ENCODE measurements around the gene CDC42EP4. TPM values are rescaled to one million over a fixed set of nuclear protein-coding genes. Genes with fewer than 3 reads are reported as not detected.

CDC42EP4 gene
- total and polyA plus RNA-seq, 2 experiments from 2014 or later, result 17.9 to 24.9 TPM

DNA sequence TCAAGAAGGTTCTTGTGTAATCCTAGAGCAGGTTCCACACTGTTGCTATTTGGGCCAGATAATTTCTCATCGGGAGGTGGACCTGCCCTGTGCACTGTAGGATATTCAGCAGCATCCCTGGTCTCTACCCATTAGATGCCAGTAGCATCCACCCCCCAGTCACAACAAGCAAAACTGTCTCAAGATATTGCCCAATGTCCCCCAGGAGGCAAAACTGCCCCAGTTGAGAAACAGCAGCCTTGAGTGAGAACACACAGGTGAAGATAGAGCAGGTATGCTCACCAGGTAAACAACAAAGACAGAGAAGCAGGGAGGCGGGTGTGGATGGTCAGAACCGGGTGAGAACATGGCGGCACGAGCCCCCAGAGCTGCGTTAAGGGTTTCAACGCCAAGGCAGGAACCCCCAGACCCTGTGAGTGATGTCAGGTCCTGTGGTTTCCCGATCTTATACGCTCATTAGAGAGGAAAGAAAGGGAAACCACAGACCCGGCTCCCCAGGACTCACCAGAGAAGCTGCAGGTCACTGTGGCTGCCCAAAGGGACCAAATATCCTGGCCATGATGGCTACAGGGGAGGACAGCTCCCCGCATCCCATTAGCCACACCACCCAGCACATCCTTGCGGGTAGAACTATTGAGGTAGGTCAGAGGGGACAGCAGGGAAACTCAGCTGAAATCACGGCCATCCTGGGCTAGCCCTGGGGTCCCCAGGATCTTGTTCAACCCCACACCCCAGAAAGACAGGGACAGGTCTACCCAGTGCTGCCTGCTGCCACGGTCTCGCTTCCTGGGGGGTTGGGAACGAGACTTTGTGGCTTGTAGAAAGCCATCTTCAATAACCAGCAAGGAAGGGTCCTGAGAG, 21.2 kb downstream of the CDC42EP4 start:
- TF ChIP-seq, protein P1, sequence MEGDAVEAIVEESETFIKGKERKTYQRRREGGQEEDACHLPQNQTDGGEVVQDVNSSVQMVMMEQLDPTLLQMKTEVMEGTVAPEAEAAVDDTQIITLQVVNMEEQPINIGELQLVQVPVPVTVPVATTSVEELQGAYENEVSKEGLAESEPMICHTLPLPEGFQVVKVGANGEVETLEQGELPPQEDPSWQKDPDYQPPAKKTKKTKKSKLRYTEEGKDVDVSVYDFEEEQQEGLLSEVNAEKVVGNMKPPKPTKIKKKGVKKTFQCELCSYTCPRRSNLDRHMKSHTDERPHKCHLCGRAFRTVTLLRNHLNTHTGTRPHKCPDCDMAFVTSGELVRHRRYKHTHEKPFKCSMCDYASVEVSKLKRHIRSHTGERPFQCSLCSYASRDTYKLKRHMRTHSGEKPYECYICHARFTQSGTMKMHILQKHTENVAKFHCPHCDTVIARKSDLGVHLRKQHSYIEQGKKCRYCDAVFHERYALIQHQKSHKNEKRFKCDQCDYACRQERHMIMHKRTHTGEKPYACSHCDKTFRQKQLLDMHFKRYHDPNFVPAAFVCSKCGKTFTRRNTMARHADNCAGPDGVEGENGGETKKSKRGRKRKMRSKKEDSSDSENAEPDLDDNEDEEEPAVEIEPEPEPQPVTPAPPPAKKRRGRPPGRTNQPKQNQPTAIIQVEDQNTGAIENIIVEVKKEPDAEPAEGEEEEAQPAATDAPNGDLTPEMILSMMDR (IDR thresholded peaks at IDR 0.05; ENCODE audit: low read depth, low read length), result no peak
- Histone ChIP-seq H3K36me3 (no peaks in the 10 kb centered on the region), H3K4me3 (no peak overlapping the region), H3K27ac (peak overlapping the region; percentile 43), H3K9me3 (ENCODE audit: low read depth) (no peaks in the 10 kb centered on the region), H3K4me1 (ENCODE audit: low read depth) (peaks cover 17% of the 10 kb centered on the region), H3K27me3 (no peaks in the 10 kb centered on the region)
- no peak for DNase-seq (ENCODE audit: low read depth in 1 of 2, low spot score in 1 of 2)

DNA sequence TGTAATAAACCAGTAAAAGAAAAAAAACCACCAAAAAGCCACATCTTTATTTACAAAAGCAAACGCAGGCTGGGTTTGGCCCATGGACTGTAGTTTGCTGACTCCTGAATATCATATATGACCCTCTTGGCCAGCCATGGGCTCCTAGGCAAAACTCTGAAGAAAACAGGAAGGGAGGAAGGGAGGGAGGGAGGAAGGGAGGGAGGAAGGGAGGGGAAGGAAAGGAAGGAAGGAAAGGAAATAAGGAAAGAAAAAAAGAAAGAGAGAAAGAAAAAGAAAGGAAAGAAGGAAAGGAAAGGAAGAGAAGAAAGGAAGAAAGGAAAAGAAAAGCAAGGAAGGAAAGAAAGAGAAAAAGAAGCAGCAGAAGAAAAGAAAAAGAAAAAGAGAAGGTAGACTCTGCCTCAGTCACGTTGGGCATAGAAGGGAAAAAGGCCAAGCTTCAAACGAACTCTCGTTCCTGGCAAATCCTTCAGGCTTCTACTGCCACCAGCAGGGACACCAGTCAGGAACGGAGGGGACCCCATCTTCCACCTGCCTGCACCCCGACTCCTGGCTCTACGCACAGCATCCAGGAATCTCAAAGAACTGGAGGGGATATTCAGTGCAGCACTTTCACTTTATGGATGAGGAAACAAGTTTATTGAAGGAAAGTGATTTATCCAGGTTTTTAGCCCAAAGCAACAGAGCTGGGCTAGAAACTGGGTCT, 22.1 kb downstream of the CDC42EP4 start:
- no peaks in the 10 kb centered on the region for H3K9me3 ChIP-seq (ENCODE audit: low read depth)
- peaks cover 17% of the 10 kb centered on the region for H3K4me1 ChIP-seq (ENCODE audit: low read depth)
- TF ChIP-seq, protein P1 (IDR thresholded peaks at IDR 0.05; ENCODE audit: low read depth, low read length), result no peak
- H3K36me3 ChIP-seq, result no peaks in the 10 kb centered on the region
- DNase-seq (ENCODE audit: low read depth in 1 of 2, low spot score in 1 of 2), result no peak
- H3K4me3 ChIP-seq, result no peak overlapping the region
- H3K27me3 ChIP-seq, result no peaks in the 10 kb centered on the region
- H3K27ac ChIP-seq, result no peak overlapping the region

DNA sequence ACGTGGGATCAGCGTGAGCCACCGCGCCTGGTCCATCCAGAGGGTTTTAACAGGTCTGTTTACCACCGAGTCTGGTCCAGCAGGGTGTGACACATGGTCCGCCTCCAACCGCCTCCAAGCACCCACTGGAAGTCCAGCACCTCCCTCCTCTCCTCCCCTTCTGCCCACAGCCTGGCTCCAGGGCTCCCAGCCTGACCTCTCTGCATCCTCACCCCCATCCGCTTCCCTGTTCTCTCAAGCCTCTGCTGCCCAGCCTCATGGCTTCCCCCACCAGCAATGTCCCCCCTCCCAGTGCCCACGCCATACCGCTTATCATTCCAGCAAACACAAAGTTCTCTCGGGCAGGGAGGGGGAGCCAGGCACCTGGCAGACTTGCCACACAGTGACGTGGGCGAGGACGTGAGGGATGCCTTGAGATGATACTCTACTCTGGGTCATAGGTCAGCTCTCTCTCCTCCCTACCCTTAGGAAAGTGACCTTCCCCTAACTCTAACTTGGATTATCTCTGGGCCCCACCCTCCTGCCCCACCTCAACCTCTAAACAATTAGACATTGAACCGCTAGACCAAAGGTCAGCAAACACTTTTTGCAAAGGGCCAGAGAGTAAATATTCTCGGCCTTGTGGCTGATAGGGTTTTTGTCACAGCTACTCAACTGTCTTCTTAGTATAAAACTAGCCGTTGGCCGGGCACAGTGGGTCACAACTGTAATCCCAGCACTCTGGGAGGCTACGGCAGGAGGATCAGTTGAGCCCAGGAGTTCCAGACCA, 23.1 kb downstream of the CDC42EP4 start:
- no peaks in the 10 kb centered on the region for H3K27me3 ChIP-seq
- H3K4me1 ChIP-seq (ENCODE audit: low read depth), result peaks cover 23% of the 10 kb centered on the region
- TF ChIP-seq, protein P1 (IDR thresholded peaks at IDR 0.05; ENCODE audit: low read depth, low read length), result no peak

DNA sequence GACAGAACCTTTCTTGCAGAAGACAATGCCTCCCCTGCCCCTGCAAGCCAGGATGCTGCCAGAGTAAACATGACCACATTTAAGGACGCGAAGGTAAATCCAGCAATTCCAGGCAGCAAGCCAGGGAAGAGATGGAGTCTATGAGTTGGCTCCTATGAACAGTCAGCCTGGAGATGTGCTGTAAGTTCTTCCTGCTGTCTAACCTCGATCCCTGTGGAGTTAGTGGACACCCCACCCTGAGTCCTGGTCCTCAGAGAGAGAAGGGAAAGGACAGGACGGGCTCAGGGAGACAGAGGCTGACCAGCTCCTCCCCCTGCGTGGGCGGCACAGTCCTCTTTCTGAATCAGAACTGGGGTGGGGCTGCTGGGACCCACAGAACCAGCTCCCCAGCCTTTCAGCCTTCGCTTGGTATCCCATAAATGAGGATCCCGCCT, 24.9 kb downstream of the CDC42EP4 start:
- peak in 1 of 2 donors; percentile 73 for DNase-seq (ENCODE audit: low read depth in 1 of 2, low spot score in 1 of 2)
- Histone ChIP-seq H3K27ac (no peak overlapping the region), H3K4me1 (ENCODE audit: low read depth) (peaks cover 23% of the 10 kb centered on the region), H3K4me3 (no peak overlapping the region), H3K36me3 (no peaks in the 10 kb centered on the region), H3K9me3 (ENCODE audit: low read depth) (no peaks in the 10 kb centered on the region), H3K27me3 (no peaks in the 10 kb centered on the region)
- TF ChIP-seq, protein P1 (IDR thresholded peaks at IDR 0.05; ENCODE audit: low read depth, low read length), result no peak

More for the DNA sequence above, 23.1 kb downstream of the CDC42EP4 start:
- no peak overlapping the region for H3K4me3 ChIP-seq
- no peaks in the 10 kb centered on the region for H3K9me3 ChIP-seq (ENCODE audit: low read depth)
- H3K27ac ChIP-seq, result no peak overlapping the region
- H3K36me3 ChIP-seq, result no peaks in the 10 kb centered on the region
- no peak for DNase-seq (ENCODE audit: low read depth in 1 of 2, low spot score in 1 of 2)

Measured in cardiac muscle cell (in vitro differentiated cells and primary cell).